A673 (cell line): ENCODE data around the gene THSD7B. TPM values are rescaled to one million over a fixed set of nuclear protein-coding genes. Genes with fewer than 3 reads are reported as not detected.

Source experiments
- BruUV-seq: library from RNA; stranded (reverse); fragments of 400-500 nt; replicated peaks from 2 replicates; lab custom pipeline; 2021; lab: Mats Ljungman, UMichigan
- CTCF ChIA-PET: fragments of 300-600 bp; sonication (Branson Sonifier 250); formaldehyde crosslinking; loops from one replicate; lab custom pipeline; 2022; ENCODE audit warnings: antibody characterized with exemption; lab: Charles Lee
- POLR2A ChIA-PET: fragments of 300-600 bp; sonication (Branson Sonifier 250); formaldehyde crosslinking; loops from one replicate; lab custom pipeline; 2022; ENCODE audit warnings: antibody characterized with exemption; ENCODE audit not compliant: low non-redundant PET; lab: Charles Lee
- DNase-seq: peaks from one replicate; pipeline ENCODE4 v3.0.0-alpha.2; 2015; ENCODE audit warnings: low spot score
- H3K27ac ChIP-seq: fragments of 200-600 bp; sonication (generic); 2 replicates; pipeline ENCODE4 v1.5.1; 2016; ENCODE audit warnings: mixed run types, low read depth, mild to moderate bottlenecking, mixed read lengths, antibody characterized with exemption, low read length; ENCODE audit not compliant: poor library complexity, severe bottlenecking
- H3K27me3 ChIP-seq: fragments of 200-600 bp; sonication (generic); replicated peaks from 2 replicates; pipeline ENCODE4 v1.6.1; 2017; ENCODE audit warnings: mixed run types, low read depth, mild to moderate bottlenecking, mixed read lengths, antibody characterized with exemption, low read length; ENCODE audit not compliant: insufficient read depth, poor library complexity
- H3K36me3 ChIP-seq: fragments of 200-600 bp; sonication (generic); 2 replicates; pipeline ENCODE4 v1.6.1; 2016; ENCODE audit warnings: mixed run types, mild to moderate bottlenecking, mixed read lengths, antibody characterized with exemption, low read length; ENCODE audit not compliant: insufficient read depth, poor library complexity, severe bottlenecking
- H3K4me1 ChIP-seq: fragments of 200-600 bp; sonication (generic); 2 replicates; pipeline ENCODE4 v1.6.1; 2017; ENCODE audit warnings: mixed run types, mild to moderate bottlenecking, mixed read lengths, antibody characterized with exemption, low read length; ENCODE audit not compliant: insufficient read depth, poor library complexity, severe bottlenecking
- H3K4me3 ChIP-seq: fragments of 200-600 bp; sonication (generic); 2 replicates; pipeline ENCODE4 v1.5.1; 2016; ENCODE audit warnings: low read depth, mixed run types, mild to moderate bottlenecking, mixed read lengths, low read length; ENCODE audit not compliant: poor library complexity, severe bottlenecking
- H3K9me3 ChIP-seq: fragments of 200-600 bp; sonication (generic); 2 replicates; pipeline ENCODE4 v1.6.1; 2016; ENCODE audit warnings: mixed run types, low read depth, mild to moderate bottlenecking, mixed read lengths, antibody characterized with exemption, low read length; ENCODE audit not compliant: poor library complexity, severe bottlenecking
- EZH2 ChIP-seq: fragments of 200-600 bp; sonication (generic); IDR thresholded peaks from 2 replicates; pipeline ENCODE4 v1.6.1; 2017; ENCODE audit warnings: borderline replicate concordance, low read depth, mild to moderate bottlenecking, mixed read lengths, antibody characterized with exemption, low read length; ENCODE audit not compliant: poor library complexity, severe bottlenecking
- intact Hi-C: fragments of 100-400 bp; cut with micrococcal nuclease; formaldehyde crosslinking; loops from one replicate; pipeline ENCODE4 v1.10.0; 2022; ENCODE audit not compliant: unreplicated experiment
- total RNA-seq: library from RNA; stranded (reverse); gene quantifications from 2 replicates; pipeline ENCODE4 v1.2.3, GENCODE V29; 2021
- TF ChIP-seq, protein P1 (sequence below): fragments of 300-800, 200-600 bp; sonication (generic); conservative IDR thresholded peaks from 2 replicates; pipeline ENCODE4 v1.5.1; 2017; ENCODE audit warnings: low read depth, mild to moderate bottlenecking, antibody characterized with exemption, low read length, moderate library complexity, mixed read lengths

THSD7B gene
- total RNA-seq, 1 experiment from 2014 or later, result not detected

DNA sequence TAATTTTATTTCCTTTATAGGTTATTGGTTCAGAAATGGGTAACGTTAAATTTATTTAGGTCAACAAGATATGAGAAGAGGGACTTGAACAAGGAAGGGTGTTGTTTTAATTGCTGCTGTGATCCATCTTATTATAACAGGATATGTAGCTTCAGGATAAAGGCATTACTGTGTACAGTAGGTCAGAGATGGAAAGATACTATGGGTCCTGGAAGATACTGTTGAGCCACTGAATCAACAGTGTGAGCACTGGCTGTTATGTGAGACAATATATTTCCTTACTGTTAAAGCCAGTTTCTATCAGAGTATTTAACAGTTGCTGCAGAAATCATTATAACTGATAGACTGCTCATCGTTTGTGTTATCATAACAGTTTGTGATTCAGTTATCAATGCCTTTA, 414.7 kb downstream of the THSD7B start:
- no peaks in the 10 kb centered on the region for H3K9me3 ChIP-seq
- H3K4me3 ChIP-seq, result no peak overlapping the region
- CTCF ChIA-PET, result no interaction called here
- intact Hi-C loops, result no loop called here
- POLR2A ChIA-PET, result no interaction called here
- H3K27ac ChIP-seq, result no peak overlapping the region
- no peak for DNase-seq
- BruUV-seq, result no TSS peak
- no peaks in the 10 kb centered on the region for H3K27me3 ChIP-seq
- no peaks in the 10 kb centered on the region for H3K4me1 ChIP-seq
- TF ChIP-seq, protein P1, sequence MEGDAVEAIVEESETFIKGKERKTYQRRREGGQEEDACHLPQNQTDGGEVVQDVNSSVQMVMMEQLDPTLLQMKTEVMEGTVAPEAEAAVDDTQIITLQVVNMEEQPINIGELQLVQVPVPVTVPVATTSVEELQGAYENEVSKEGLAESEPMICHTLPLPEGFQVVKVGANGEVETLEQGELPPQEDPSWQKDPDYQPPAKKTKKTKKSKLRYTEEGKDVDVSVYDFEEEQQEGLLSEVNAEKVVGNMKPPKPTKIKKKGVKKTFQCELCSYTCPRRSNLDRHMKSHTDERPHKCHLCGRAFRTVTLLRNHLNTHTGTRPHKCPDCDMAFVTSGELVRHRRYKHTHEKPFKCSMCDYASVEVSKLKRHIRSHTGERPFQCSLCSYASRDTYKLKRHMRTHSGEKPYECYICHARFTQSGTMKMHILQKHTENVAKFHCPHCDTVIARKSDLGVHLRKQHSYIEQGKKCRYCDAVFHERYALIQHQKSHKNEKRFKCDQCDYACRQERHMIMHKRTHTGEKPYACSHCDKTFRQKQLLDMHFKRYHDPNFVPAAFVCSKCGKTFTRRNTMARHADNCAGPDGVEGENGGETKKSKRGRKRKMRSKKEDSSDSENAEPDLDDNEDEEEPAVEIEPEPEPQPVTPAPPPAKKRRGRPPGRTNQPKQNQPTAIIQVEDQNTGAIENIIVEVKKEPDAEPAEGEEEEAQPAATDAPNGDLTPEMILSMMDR, result no peak
- no peak for TF ChIP-seq EZH2
- no peaks in the 10 kb centered on the region for H3K36me3 ChIP-seq

DNA sequence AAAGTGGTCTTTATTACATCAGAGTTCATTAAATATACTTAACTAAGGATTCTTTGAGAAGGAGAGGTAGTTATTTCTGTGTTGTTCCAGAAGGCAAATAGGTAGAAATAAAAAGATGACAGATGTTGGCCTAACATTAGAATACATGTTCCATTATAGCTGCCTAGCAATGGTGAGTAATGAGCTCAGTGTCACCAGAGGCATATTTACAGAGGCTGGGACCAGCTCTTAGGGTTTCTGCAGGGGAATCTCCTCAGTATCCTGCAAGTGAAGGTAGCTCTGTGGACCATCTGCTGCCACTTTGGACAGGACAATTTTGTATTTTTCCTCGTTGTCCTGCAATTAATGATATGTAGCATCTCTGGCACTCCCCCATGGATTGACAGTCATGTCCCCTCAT, 416.0 kb downstream of the THSD7B start:
- ChIA-PET POLR2A (no interaction called here), CTCF (no interaction called here)
- Histone ChIP-seq H3K27ac (no peak overlapping the region), H3K4me1 (no peaks in the 10 kb centered on the region), H3K27me3 (no peaks in the 10 kb centered on the region), H3K9me3 (no peaks in the 10 kb centered on the region), H3K36me3 (no peaks in the 10 kb centered on the region), H3K4me3 (no peak overlapping the region)
- no peak for DNase-seq
- intact Hi-C loops, result no loop called here
- BruUV-seq, result no TSS peak
- TF ChIP-seq, protein P1, result no peak
- TF ChIP-seq EZH2, result no peak

DNA sequence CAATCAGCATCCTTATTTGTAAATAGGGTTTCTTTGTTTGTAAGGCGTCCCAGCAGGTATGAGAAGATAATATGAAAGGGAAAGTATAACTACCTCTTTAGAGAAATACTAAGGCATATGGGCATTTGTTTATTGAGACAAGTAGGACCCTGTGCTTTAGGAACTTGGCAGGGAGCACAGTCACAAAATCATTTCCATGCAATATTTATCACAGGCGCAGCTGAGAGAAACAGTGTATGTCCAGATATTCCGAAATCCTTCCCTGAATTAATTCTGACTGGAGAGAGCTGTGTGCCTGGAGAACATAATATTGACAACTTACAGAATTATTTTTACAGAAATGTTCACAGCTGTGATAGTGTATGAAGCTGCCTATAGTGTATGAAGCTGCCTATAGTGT, 416.7 kb downstream of the THSD7B start:
- no peak for DNase-seq

More for the DNA sequence above, 416.7 kb downstream of the THSD7B start:
- ChIA-PET POLR2A (no interaction called here), CTCF (no interaction called here)
- Histone ChIP-seq H3K36me3 (no peaks in the 10 kb centered on the region), H3K9me3 (no peaks in the 10 kb centered on the region), H3K4me1 (no peaks in the 10 kb centered on the region), H3K4me3 (no peak overlapping the region), H3K27ac (no peak overlapping the region), H3K27me3 (no peaks in the 10 kb centered on the region)
- TF ChIP-seq, protein P1, result no peak
- TF ChIP-seq EZH2, result no peak
- intact Hi-C loops, result no loop called here
- no TSS peak for BruUV-seq
